ENCODE results near the gene TMEM109. TPM values are rescaled to one million over a fixed set of nuclear protein-coding genes. Genes with fewer than 3 reads are reported as not detected.

TMEM109 gene
- polyA plus RNA-seq, 1 donor, result 102 TPM

GRCh38 chr11:60926500-60926899 is 12.5 kb downstream of the TMEM109 start:
- DNase-seq, result no peak

GRCh38 chr11:60927061-60927592 is 13.2 kb downstream of the TMEM109 start:
- DNase-seq, result no peak

GRCh38 chr11:60927600-60927999 is 13.6 kb downstream of the TMEM109 start:
- no peak for DNase-seq

GRCh38 chr11:60928563-60929001 is 14.6 kb downstream of the TMEM109 start:
- DNase-seq, result no peak

- no peak for DNase-seq
Observed at GRCh38 chr11:60929764-60930163, 15.8 kb downstream of the TMEM109 start.

- no peak for DNase-seq
Observed at GRCh38 chr11:60930394-60930793, 16.4 kb downstream of the TMEM109 start.

- no peak for DNase-seq
Observed at GRCh38 chr11:60931917-60932316, 18.0 kb downstream of the TMEM109 start.

- no peak for DNase-seq
Observed at GRCh38 chr11:60932605-60933356, 18.8 kb downstream of the TMEM109 start.

GRCh38 chr11:60933416-60934123 is 19.6 kb downstream of the TMEM109 start:
- DNase-seq, result no peak

- DNase-seq, result no peak
Observed at GRCh38 chr11:60934124-60934789, 20.3 kb downstream of the TMEM109 start.

GRCh38 chr11:60934790-60935605 is 21.0 kb downstream of the TMEM109 start:
- DNase-seq, result no peak

GRCh38 chr11:60935676-60936442 is 21.9 kb downstream of the TMEM109 start:
- DNase-seq, result no peak

- DNase-seq, result no peak
Observed at GRCh38 chr11:60936467-60937143, 22.6 kb downstream of the TMEM109 start.

- no peak for DNase-seq
Observed at GRCh38 chr11:60937144-60937527, 23.2 kb downstream of the TMEM109 start.

GRCh38 chr11:60937811-60938210 is 23.9 kb downstream of the TMEM109 start:
- no peak for DNase-seq

- DNase-seq, result no peak
Observed at GRCh38 chr11:60938500-60938899, 24.5 kb downstream of the TMEM109 start.

- DNase-seq, result no peak
Observed at GRCh38 chr11:60939301-60939700, 25.3 kb downstream of the TMEM109 start.

- DNase-seq, result no peak
Observed at GRCh38 chr11:60939855-60940254, 25.9 kb downstream of the TMEM109 start.

GRCh38 chr11:60941371-60942119 is 27.6 kb downstream of the TMEM109 start:
- no peak for DNase-seq

GRCh38 chr11:60942219-60942618 is 28.3 kb downstream of the TMEM109 start:
- no peak for DNase-seq
